ENCODE results near the gene CSPG5.

DNA sequence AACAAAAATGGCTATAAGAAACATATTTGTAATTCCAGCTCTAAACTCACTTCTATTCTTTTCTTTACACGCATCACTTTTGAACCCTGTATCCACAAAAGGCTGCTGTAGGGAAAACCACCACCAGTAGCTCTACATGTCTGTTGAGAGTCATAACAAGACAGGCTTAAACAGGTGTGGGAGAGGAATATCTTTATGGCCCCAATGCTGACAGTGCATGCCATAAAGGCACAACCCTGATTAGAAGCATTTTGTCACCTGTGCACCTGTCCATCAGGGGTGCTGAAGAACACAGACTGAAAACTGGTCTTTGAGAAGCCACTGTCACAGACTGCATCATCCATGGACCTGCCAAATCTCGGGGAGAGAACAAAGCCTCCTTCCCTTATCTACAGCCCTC, 11.6 kb upstream of the CSPG5 start:
- no peak for TF ChIP-seq POLR2A (IDR thresholded peaks at IDR 0.05)
- TF ChIP-seq, protein P1, sequence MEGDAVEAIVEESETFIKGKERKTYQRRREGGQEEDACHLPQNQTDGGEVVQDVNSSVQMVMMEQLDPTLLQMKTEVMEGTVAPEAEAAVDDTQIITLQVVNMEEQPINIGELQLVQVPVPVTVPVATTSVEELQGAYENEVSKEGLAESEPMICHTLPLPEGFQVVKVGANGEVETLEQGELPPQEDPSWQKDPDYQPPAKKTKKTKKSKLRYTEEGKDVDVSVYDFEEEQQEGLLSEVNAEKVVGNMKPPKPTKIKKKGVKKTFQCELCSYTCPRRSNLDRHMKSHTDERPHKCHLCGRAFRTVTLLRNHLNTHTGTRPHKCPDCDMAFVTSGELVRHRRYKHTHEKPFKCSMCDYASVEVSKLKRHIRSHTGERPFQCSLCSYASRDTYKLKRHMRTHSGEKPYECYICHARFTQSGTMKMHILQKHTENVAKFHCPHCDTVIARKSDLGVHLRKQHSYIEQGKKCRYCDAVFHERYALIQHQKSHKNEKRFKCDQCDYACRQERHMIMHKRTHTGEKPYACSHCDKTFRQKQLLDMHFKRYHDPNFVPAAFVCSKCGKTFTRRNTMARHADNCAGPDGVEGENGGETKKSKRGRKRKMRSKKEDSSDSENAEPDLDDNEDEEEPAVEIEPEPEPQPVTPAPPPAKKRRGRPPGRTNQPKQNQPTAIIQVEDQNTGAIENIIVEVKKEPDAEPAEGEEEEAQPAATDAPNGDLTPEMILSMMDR (IDR thresholded peaks at IDR 0.05), result no peak
